DOHH2 (cell line): Measurements from ENCODE around the gene B3GNT8.

Experiments used
- EZH2phosphoT487 ChIP-seq: fragments of 200-600 bp; sonication (generic); IDR thresholded peaks from 2 replicates; pipeline ENCODE4 v1.6.1; 2017; ENCODE audit warnings: borderline replicate concordance, mild to moderate bottlenecking, antibody characterized with exemption, low read length, moderate library complexity, mixed read lengths
- TF ChIP-seq, protein P1 (sequence below): fragments of 200-600 bp; sonication (generic); IDR thresholded peaks from one replicate; pipeline ENCODE4 v1.5.1; 2014; ENCODE audit warnings: antibody characterized with exemption, mild to moderate bottlenecking, low read depth, low read length; ENCODE audit not compliant: poor library complexity, severe bottlenecking

DNA sequence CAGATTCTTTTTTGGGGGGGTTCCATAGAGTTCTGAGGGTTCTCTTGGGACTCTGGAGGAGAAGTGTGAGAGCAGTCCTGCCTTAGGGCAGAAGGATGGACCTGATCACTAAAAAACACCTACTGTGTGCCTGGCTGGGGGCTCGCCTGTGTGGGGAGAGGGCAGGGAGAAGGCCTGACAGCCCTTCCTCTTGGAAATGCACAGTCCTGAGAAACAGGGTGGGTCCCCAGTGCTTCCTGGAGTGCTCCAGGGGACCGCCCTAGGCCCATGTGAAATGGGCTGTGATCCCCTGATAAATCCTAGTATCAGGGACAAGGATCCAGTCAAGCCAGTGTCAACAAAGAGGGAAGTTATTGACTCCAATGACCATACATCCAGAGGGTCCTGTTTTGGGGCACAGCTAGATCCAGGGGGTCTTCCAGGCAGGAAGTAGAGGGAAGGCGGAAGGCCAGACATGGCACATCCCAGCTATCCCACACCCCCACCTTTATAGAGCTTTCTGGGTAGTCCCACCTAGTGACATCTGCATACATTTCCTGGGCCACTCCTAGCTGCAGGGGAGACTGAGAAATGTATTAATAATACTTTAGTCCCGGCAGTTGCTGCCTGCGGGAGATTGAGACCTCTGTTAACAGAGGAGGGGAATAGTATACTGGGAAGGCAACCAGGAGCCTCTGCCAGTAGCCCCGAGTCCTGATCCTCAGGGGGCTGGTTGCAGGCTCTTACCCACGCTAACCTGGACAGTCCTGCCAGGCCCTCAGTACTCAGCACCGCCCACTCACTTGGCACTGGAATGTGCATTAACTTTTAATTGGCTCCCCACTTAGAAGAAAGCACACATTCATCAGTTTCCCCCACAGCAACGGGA lies 15.8 kb downstream of the B3GNT8 start:
- TF ChIP-seq, protein P1, sequence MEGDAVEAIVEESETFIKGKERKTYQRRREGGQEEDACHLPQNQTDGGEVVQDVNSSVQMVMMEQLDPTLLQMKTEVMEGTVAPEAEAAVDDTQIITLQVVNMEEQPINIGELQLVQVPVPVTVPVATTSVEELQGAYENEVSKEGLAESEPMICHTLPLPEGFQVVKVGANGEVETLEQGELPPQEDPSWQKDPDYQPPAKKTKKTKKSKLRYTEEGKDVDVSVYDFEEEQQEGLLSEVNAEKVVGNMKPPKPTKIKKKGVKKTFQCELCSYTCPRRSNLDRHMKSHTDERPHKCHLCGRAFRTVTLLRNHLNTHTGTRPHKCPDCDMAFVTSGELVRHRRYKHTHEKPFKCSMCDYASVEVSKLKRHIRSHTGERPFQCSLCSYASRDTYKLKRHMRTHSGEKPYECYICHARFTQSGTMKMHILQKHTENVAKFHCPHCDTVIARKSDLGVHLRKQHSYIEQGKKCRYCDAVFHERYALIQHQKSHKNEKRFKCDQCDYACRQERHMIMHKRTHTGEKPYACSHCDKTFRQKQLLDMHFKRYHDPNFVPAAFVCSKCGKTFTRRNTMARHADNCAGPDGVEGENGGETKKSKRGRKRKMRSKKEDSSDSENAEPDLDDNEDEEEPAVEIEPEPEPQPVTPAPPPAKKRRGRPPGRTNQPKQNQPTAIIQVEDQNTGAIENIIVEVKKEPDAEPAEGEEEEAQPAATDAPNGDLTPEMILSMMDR, result no peak
- no peak for TF ChIP-seq EZH2phosphoT487
